NCI-H226 (cell line): Measurements from ENCODE around the gene TRRAP.
"Not testable (repeated sequence)": the region's sequence is repeated elsewhere in the genome, so short reads cannot be mapped to it uniquely, and the experiment has no call there.

Source experiments
- DNase-seq: peaks from one replicate; pipeline ENCODE4 v3.0.0-alpha.2; 2015

TRRAP gene

DNA sequence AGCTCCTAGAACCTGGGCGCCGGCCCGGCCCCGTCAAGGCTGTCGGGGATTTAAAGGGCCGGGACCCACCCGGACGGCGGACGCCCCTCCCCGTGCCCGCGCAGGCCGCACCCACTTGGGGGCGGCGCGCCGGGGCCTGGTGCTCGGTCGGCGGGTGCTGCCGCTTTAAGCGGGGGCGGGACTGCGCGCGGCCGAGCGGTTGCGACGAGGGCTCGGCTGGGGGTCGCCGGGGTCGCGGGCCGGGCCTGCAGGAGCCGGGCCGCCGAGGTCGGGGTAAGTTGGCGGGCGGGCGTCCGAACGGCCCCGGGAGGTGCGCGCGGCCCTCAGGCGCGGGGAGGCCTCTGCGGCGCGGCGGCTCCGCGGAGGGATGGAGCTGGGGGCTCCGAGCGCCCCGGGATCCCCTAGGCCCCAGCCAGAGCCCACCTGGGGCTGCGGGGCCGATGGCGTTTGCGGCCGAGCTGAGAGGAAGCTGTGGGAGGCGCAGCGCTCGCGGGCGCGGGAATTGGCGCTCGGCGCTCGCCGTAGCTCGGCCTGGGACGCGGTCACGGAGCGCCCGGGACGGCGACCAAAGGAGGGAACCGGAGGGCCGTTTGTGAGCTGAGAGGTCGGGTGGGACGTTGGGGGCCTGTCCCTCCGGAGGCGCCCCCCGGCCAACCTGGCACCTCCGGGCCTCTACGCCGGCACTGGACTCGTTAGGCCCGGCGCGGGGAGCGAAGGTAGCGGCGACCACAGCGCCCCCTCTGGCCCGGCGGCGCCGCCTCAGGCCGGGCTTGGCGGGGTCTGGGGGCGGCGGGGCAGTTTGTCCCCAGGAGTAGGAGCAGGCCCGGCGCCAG is at the start of gene TRRAP:
Gene TRRAP (plus strand): TSS at position 168 of the 833 bp plus-strand sequence. CDS start 2,619 bp downstream, outside the sequence.
- DNase-seq: peak; percentile 64

GRCh38 chr7:98830972-98831548 is 47.3 kb upstream of the TRRAP start:
- DNase-seq: no peak

GRCh38 chr7:98831641-98832221 is 46.6 kb upstream of the TRRAP start:
- no peak for DNase-seq

GRCh38 chr7:98833022-98833421 is 45.3 kb upstream of the TRRAP start:
- no peak for DNase-seq

- DNase-seq: no peak
Observed at GRCh38 chr7:98834949-98835348, 43.4 kb upstream of the TRRAP start.

DNA sequence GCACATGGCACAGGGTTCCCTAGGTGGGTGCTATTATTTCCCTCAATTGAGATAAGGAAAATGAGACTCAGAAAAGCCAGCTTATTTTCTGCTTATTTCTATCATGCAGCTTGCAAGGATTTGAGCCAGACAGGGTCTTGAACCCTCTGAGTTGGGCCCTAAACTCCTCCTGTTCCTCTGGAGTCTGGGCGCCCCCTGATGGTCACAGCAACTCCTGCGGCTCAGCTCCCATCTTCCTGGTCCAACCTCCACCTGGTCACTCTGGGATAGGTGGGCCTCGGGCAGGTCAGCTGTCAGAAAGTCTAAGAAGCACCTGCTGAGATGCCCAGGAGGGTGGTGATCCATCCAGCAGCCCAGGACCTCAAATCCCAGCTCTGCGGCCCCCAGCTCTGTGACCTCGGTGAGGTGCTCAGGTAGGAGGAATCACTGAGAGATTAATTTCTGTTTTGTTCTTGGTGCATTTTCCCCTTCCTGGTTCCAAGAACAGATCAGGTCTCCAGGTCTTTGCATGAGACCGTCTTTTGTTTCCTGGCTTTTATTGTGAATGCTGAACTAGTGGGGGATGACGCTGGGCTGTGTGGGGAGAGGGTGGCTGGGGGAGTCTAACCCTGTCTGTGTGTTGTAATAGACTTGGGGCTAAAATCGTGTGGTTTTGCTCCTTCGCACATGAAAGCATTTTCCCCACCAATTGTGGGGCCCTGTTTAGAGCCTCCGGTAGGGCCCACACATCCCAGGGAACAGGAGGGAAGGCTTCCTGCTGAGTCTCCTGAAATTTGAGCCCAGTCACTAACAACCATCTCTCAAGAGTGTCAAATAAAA is 41.3 kb upstream of the TRRAP start:
- peak; percentile 12 for DNase-seq

GRCh38 chr7:98837630-98837972 is 40.7 kb upstream of the TRRAP start:
- DNase-seq: no peak

GRCh38 chr7:98840096-98840495 is 38.2 kb upstream of the TRRAP start:
- DNase-seq: no peak

- peak; percentile 35 for DNase-seq
Observed at GRCh38 chr7:98840722-98841121, 37.6 kb upstream of the TRRAP start.

DNA sequence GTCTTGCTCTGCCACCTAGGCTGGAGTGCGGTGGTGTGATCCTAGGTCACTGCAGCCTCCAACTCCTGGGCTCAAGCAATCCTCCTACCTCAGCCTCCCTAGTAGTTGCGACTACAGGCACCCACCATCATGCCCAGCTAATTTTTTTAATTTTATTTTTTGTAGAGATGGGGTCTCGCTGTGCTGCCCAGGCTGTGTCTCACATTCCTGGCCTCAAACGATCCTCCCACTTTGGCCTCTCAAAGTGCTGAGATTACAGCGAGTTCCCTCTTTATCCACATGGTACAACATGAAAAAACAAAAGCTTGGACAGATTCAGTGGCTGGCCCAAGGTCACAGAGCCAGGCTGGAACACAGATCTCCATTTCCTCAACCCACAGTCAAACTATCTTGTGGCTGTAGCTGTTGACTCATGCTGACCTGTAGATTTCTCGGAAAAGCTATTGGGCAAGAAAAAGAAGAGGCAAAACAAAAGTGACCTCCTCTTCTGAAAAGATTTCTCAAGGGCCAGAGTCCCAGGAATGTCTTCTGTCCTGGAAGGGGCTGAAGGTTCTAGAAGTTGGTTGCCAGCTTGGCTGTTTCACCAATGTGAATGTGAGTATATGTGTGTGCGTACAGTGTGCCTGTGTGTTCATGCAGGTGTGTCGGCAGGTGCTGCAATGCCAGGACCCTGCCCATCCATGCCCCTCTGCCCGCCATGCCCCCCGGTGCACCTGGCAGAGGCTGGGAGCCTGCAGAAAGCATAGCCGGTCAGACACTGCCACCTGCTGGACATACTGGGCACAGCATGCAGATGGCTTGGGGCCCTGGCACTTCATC is 36.9 kb upstream of the TRRAP start:
- DNase-seq: peak; percentile 64

GRCh38 chr7:98842552-98842951 is 35.8 kb upstream of the TRRAP start:
- not testable (repeated sequence) for DNase-seq

DNA sequence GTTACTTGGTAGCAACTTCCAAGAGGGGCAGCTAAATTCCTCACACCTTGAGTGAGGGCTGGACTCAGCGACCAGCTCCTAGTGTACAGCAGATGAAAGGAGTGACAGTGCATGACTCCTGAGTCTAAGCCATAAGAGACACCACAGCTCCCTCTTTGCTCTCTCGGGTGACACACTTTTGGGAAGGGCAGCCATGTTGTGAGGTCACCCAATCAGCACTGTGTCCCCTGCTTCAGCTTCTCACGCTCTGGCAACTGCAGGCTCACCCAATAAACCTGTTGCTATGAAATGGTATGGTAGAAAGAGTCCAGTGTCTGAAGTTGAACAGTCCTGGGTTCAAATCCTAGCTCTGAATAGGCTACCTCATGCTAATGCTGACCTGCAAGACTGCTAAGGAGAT is 29.4 kb upstream of the TRRAP start:
- no peak for DNase-seq

- peak; percentile 77 for DNase-seq
Observed at GRCh38 chr7:98852826-98853225, 25.5 kb upstream of the TRRAP start.

GRCh38 chr7:98855610-98856422 is 22.5 kb upstream of the TRRAP start:
- DNase-seq: no peak

- DNase-seq: no peak
Observed at GRCh38 chr7:98860071-98860470, 18.3 kb upstream of the TRRAP start.

DNA sequence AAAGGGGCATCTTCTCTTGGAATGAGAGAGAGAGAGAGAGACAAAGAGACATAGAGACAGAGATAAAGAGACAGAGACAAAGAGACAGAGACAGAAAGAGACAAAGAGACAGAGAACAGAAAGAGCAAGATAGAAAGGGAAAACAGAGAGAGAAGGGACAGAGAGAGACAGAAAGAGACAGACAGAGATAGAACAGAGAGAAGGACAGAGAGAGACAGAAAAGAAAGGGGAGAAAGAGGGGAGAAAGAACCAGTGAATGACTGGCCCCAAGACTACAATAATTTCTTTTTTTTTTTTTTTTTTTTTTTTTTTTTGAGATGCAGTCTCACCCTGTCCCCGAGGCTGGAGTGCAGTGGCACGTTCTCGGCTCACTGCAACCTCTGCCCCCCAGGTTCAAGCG is 16.1 kb upstream of the TRRAP start:
- DNase-seq: no peak

DNA sequence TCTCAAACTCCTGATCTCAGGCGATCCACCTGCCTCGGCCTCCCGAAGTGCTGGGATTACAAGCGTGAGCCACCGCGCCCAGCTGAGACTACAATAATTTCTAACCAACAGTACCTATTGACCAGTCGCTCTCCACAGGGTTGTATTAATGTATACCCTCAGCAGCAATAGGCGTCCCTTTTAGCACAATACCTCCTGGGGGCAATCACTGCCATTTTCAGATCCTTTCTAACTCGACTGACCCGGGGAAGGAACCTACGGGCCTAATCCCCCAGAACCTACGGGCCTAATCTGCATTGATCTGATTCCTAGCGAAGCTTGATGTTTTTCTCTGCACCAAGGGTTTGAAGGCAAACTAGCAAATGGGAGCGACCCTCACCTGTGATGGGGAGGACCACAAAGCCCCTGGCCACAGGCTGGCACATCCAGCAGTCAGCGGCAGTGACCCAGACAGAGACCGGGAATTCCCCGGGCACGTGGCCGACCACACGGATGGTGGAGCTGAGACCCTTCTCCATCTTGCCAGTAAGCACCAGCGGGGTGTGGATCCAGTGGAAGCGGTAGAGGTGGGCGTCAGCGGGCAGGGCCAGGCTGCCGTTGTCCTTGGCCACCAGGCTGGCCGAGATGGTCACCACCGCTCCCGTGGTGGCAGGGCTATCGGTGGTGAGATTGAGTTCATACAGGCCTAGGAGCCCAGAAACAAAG is 15.5 kb upstream of the TRRAP start:
- no peak for DNase-seq

- no peak for DNase-seq
Observed at GRCh38 chr7:98863601-98864000, 14.7 kb upstream of the TRRAP start.

DNA sequence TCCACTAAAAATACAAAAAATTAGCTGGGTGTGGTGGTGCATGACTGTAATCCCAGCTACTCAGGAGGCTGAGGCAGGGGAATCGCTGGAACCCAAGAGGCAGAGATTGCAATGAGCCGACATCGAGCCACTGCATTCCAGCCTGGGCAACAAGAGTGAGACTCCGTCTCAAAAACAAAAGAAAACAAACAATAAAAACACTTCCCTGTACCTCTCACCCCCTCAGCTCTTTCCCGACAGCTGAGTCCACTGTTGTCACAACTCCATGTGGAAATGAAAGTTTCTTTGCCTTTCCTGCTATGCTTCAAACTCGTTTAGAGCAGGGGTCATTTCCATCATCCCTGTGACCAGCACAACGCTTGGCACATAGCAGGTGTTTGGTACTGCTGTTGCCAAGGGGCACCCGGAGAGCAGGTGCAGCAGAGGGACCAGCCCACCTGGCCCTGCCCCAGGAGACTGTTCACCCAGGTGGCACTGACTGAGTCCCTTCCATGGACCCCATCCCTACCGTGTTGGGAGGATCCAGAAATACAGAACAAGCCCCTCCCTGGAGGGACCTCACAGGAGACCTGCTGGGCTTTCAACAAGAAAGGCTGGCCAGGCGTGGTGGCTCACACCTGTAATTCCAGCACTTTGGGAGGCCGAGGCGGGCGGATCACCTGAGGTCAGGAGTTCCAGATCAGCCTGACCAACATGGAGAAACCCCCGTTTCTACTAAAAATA is 13.4 kb upstream of the TRRAP start:
- DNase-seq: no peak

DNA sequence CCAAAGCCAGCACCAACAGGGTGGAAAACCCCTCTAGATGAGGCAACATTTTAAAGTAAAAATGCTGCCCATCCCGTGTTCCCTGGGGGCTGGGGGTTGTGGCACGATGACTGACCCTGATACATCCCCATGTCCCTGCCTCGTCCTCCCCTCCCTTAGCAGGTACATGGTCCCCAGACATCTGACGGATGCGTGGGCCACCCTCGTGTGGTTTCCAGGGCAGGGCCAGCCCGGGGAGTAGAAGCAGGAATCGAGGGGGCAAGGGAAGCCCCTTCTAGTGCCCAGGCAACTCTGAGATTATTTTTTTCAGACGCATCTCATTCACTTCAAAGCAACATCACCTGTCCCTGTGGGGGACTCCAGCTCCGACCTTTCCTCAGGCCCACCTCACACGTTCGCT is 12.0 kb upstream of the TRRAP start:
- no peak for DNase-seq
